ENCODE results near the gene CYP21A2.

Gene CYP21A2

DNA sequence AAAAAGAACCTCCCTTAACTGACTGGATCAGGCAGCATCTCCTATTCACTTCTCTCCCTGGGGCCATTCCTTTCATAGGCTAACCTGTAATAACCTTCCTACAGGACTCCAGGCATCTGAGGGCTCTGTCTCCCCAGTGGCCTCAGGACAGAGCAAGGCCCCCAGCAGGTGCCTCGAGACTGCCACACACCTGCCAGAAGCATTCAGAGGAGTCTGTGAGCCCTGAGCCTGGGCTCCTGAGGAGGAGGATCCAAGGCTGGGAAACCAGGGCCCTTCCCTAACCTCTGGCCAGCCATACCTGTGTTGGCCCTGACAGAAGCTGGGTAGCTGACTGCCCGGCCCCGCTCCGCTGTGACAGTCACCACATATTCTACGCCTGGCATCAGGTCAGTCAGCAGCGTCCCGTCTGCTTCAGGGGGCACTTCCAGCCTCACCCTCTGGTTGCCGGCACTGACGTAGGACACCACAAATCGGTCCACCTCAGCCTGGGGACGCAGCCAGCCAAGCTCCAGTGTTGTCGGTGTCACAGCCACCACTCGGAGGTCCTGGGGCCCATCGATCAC lies 50.4 kb downstream of the CYP21A2 start:
- no peaks in the 10 kb centered on the region for H3K9me3 ChIP-seq (ENCODE audit: control insufficient read depth, low read length)
- peaks cover 3% of the 10 kb centered on the region for H3K4me1 ChIP-seq (ENCODE audit: control insufficient read depth, insufficient read depth, low read length)
- H3K27ac ChIP-seq (ENCODE audit: insufficient read depth, low read depth, low read length, poor library complexity, severe bottlenecking): no peak overlapping the region
- H3K36me3 ChIP-seq (ENCODE audit: control insufficient read depth, insufficient read depth, low read length): no peaks in the 10 kb centered on the region
- H3K27me3 ChIP-seq (ENCODE audit: control insufficient read depth, insufficient read depth, low read length, poor library complexity, severe bottlenecking): peaks cover 22% of the 10 kb centered on the region
- 90 to 92% methylated on average over 14 of the region's 14 CpGs for WGBS, 2 experiments
- H3K4me3 ChIP-seq (ENCODE audit: insufficient read depth, low read depth, low read length): no peak overlapping the region

DNA sequence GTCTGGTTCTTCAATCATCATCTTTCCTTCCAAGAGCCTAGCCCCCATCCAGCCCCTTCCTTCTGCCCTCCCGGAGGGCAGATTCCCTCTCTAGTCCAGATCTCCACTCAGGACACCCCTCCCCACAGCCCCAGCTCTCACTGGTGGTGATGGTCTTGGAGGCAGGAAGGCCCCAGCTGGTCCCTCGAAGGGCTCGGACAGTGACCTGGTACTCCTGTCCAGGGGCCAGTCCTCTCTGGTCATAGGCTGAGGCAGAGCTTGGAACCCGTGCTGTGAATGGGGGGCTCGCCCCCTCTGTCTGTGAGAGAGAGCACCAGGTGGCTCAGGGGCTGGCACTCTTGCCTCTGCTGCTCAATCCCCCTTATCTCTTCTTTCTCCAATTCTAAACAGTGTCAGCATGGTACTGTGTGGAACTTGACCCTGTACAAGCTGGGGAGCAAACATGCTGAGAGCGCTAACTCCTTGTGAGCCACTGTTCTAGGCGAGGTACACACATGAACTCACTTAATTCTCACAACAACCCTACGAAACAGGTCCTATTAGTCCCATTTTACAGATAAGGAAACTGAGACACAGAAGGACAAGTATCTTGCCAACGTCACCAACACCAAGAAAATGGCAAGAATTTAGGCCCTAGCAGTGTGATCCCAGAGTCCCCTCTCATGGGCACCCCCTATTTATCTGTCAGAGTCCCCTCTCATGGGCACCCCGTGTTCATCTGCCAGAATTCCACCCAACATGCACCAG lies 51.0 kb downstream of the CYP21A2 start:
- Histone ChIP-seq H3K27ac (ENCODE audit: insufficient read depth, low read depth, low read length, poor library complexity, severe bottlenecking) (no peak overlapping the region), H3K9me3 (ENCODE audit: control insufficient read depth, low read length) (no peaks in the 10 kb centered on the region), H3K36me3 (ENCODE audit: control insufficient read depth, insufficient read depth, low read length) (no peaks in the 10 kb centered on the region), H3K27me3 (ENCODE audit: control insufficient read depth, insufficient read depth, low read length, poor library complexity, severe bottlenecking) (peaks cover 22% of the 10 kb centered on the region), H3K4me3 (ENCODE audit: insufficient read depth, low read depth, low read length) (no peak overlapping the region), H3K4me1 (ENCODE audit: control insufficient read depth, insufficient read depth, low read length) (peaks cover 3% of the 10 kb centered on the region)
- 88 to 91% methylated on average over 10 of the region's 10 CpGs for WGBS, 2 experiments

Measured in ectodermal cell (in vitro differentiated cells).